PFSK-1 (cell line): ENCODE results near the gene ITGBL1.

Source experiments
- POLR2AphosphoS5 ChIP-seq: IDR thresholded peaks from 2 replicates; pipeline ENCODE4 v1.6.1; 2012; ENCODE audit warnings: low read depth, mild to moderate bottlenecking, control low read depth, low read length, moderate library complexity
- REST ChIP-seq, 2 experiments: IDR thresholded peaks; 2 replicates each; pipeline versions ENCODE4 v1.6.1 to v1.8.0; 2011 to 2012; ENCODE audit warnings: low read depth in 2 of 2, low read length in 2 of 2, control low read depth in 1 of 2, inconsistent platforms in 1 of 2, mild to moderate bottlenecking in 1 of 2, moderate library complexity in 1 of 2; ENCODE audit not compliant: insufficient read depth in 1 of 2
- SIN3A ChIP-seq: IDR thresholded peaks from 2 replicates; pipeline ENCODE4 v1.6.1; 2012; ENCODE audit warnings: mild to moderate bottlenecking, low read length, moderate library complexity, borderline replicate concordance; ENCODE audit not compliant: insufficient read depth
- TAF1 ChIP-seq: IDR thresholded peaks from 2 replicates; pipeline ENCODE4 v1.6.1; 2012; ENCODE audit warnings: low read length, control low read depth, borderline replicate concordance; ENCODE audit not compliant: insufficient read depth

GRCh38 chr13:101751488-101751887 lies 299.0 kb downstream of the ITGBL1 start:
- TF ChIP-seq REST (IDR thresholded peaks at IDR 0.05; ENCODE audit: insufficient read depth in 1 of 2, low read depth in 2 of 2, low read length in 2 of 2) (no peak), SIN3A (no peak), TAF1 (no peak), POLR2AphosphoS5 (no peak)
